Measurements from ENCODE around the gene VAV2.

The VAV2 gene

DNA sequence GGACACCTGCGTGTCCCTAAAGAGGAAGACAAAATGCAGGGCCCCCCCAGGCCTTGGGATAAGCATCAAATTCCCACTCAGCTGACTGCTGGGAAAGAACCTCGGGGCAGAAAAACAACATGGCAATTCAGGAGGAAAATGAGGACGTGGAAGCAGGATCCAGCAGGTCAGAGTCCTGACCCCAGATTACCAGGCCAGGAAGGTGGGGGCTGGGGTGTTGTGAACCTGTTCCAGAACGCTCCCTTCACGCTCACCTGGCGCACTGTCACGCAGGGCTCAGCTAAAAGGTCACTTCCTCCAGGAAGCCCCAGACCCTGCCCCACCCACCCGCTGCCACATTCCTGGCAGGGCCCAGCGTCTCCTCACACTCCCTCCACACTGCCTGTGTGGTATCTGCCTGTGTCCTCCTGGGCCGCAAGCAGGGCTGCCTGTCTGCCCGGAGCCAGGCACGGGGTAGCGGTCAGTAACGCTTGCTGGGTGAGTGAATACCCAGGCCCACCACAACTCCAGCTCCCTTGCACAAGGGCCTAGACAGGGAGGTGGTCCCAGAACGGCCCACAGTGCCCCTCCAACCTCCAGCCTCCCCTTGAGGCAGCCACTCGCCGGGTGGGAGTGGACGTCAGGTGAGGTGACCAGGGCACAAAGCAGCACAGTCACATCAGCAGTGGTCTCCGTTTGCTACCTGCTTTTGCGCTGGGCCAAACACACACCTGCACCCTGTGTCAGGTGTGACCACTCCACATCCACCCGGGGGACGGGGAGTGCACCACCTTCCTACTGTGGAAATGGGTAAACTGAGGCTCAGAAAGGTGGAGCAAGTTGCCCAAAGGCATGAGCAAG is 18.1 kb downstream of the VAV2 start:
- Histone ChIP-seq H3K27me3 (ENCODE audit: control insufficient read depth, insufficient read depth, low read length) (no peaks in the 10 kb centered on the region), H3K4me1 (ENCODE audit: control insufficient read depth, insufficient read depth, low read length) (peaks cover 51% of the 10 kb centered on the region), H3K9ac (ENCODE audit: low read length) (no peak overlapping the region), H3K36me3 (ENCODE audit: control insufficient read depth, insufficient read depth, low read length) (no peaks in the 10 kb centered on the region), H3K4me3 (ENCODE audit: low read length) (no peak overlapping the region), H3K9me3 (ENCODE audit: control insufficient read depth, low read length) (no peaks in the 10 kb centered on the region)

DNA sequence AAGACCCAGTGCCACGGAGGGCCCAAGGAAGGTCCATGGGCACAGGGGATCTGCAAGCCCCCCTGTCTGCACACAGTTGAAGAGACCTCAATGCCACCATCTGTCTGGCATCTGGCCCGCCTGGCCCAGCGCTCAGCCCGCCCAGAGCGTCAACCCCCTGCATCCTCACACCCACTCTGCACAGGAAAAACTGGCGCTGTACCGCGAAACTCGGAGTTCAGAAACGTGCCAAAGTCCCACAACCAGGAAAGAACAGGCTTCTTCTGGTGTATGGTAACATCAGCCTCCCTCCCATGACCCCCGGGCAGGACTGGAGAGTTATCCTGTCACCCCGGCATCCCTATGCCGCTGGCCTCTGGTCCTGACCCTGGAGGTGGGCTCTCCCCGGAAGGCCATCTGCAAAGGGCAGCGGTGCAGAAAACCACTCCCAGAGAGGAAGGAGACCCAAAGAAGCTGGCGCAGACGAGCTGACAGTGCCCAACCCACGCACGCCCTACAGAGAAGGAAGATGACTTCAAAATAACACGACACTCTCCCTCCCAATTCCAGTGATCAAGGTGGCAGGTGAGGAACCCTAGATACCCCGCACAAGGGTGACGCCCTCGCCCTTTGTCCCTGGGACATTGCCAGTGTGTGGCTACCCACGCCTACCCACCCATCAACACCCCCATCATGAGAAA is 18.9 kb downstream of the VAV2 start:
- H3K4me1 ChIP-seq (ENCODE audit: control insufficient read depth, insufficient read depth, low read length), result peaks cover 43% of the 10 kb centered on the region
- H3K36me3 ChIP-seq (ENCODE audit: control insufficient read depth, insufficient read depth, low read length), result no peaks in the 10 kb centered on the region
- H3K27me3 ChIP-seq (ENCODE audit: control insufficient read depth, insufficient read depth, low read length), result no peaks in the 10 kb centered on the region
- no peaks in the 10 kb centered on the region for H3K9me3 ChIP-seq (ENCODE audit: control insufficient read depth, low read length)
- no peak overlapping the region for H3K9ac ChIP-seq (ENCODE audit: low read length)
- H3K4me3 ChIP-seq (ENCODE audit: low read length), result no peak overlapping the region

DNA sequence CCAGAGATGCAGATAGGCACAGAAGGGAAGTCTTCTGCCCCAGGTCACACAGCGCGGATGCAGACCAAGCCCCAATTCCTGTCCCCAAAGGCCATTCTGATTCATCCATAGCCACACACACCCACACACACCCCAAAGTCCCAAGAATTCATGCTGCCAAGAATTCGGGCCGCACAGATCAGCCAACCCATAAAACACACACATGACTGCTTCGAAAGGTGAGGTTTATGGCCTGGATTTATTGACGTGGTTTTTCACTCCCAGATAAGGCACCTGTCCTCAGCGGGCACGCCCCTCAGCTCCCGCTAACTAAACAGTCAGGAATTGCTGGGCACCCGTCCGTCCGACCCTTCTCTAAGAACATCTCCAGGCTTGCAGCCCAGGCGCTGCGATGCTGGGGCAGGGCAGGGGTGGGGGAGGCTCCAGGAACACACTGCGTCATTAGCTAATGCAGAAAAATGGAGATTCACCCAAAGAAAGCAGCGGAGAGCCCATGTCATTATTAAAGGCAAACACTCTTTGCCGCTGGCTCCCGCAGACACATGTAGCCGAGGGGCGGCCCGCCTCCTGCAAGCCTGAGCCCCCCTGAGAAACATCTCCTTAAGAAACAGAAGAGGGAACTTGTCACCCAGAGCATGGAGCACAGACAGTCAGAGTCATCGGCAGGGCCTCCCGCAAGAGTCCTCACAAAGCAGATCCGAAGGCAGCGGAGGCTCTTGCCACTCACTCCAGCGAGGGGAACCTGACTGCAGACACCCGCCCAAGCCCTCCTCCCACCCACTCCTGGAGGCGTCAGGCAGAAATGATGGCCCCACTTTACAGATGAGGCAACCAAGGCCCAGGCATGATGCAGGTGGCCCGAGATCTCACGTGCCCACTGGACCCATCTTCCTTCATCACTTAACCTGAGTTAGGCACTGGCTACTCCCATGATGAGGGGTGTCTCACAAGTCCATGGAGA is 19.9 kb downstream of the VAV2 start:
- no peaks in the 10 kb centered on the region for H3K27me3 ChIP-seq (ENCODE audit: control insufficient read depth, insufficient read depth, low read length)
- H3K36me3 ChIP-seq (ENCODE audit: control insufficient read depth, insufficient read depth, low read length), result no peaks in the 10 kb centered on the region
- H3K4me1 ChIP-seq (ENCODE audit: control insufficient read depth, insufficient read depth, low read length), result peaks cover 42% of the 10 kb centered on the region
- no peak overlapping the region for H3K4me3 ChIP-seq (ENCODE audit: low read length)
- H3K9me3 ChIP-seq (ENCODE audit: control insufficient read depth, low read length), result no peaks in the 10 kb centered on the region
- no peak overlapping the region for H3K9ac ChIP-seq (ENCODE audit: low read length)

- Histone ChIP-seq H3K9ac (ENCODE audit: low read length) (no peak overlapping the region), H3K9me3 (ENCODE audit: control insufficient read depth, low read length) (no peaks in the 10 kb centered on the region), H3K36me3 (ENCODE audit: control insufficient read depth, insufficient read depth, low read length) (no peaks in the 10 kb centered on the region), H3K4me1 (ENCODE audit: control insufficient read depth, insufficient read depth, low read length) (peaks cover 38% of the 10 kb centered on the region), H3K4me3 (ENCODE audit: low read length) (no peak overlapping the region), H3K27me3 (ENCODE audit: control insufficient read depth, insufficient read depth, low read length) (no peaks in the 10 kb centered on the region)
Measured at GRCh38 chr9:133971121-133971951, 20.8 kb downstream of the VAV2 start.

GRCh38 chr9:133970581-133971058 is 21.5 kb downstream of the VAV2 start:
- H3K36me3 ChIP-seq (ENCODE audit: control insufficient read depth, insufficient read depth, low read length), result no peaks in the 10 kb centered on the region

GRCh38 chr9:133969681-133970580 is 22.2 kb downstream of the VAV2 start:
- no peak overlapping the region for H3K4me3 ChIP-seq (ENCODE audit: low read length)
- H3K36me3 ChIP-seq (ENCODE audit: control insufficient read depth, insufficient read depth, low read length), result no peaks in the 10 kb centered on the region
- peaks cover 38% of the 10 kb centered on the region for H3K4me1 ChIP-seq (ENCODE audit: control insufficient read depth, insufficient read depth, low read length)

More at GRCh38 chr9:133970581-133971058, 21.5 kb downstream of the VAV2 start:
- no peak overlapping the region for H3K4me3 ChIP-seq (ENCODE audit: low read length)
- no peaks in the 10 kb centered on the region for H3K9me3 ChIP-seq (ENCODE audit: control insufficient read depth, low read length)
- H3K27me3 ChIP-seq (ENCODE audit: control insufficient read depth, insufficient read depth, low read length), result no peaks in the 10 kb centered on the region
- peaks cover 38% of the 10 kb centered on the region for H3K4me1 ChIP-seq (ENCODE audit: control insufficient read depth, insufficient read depth, low read length)
- H3K9ac ChIP-seq (ENCODE audit: low read length), result no peak overlapping the region

GRCh38 chr9:133968966-133969617 is 23.0 kb downstream of the VAV2 start:
- Histone ChIP-seq H3K36me3 (ENCODE audit: control insufficient read depth, insufficient read depth, low read length) (no peaks in the 10 kb centered on the region), H3K4me1 (ENCODE audit: control insufficient read depth, insufficient read depth, low read length) (peaks cover 32% of the 10 kb centered on the region), H3K27me3 (ENCODE audit: control insufficient read depth, insufficient read depth, low read length) (no peaks in the 10 kb centered on the region), H3K4me3 (ENCODE audit: low read length) (no peak overlapping the region), H3K9ac (ENCODE audit: low read length) (no peak overlapping the region), H3K9me3 (ENCODE audit: control insufficient read depth, low read length) (no peaks in the 10 kb centered on the region)

More at GRCh38 chr9:133969681-133970580, 22.2 kb downstream of the VAV2 start:
- Histone ChIP-seq H3K9ac (ENCODE audit: low read length) (no peak overlapping the region), H3K27me3 (ENCODE audit: control insufficient read depth, insufficient read depth, low read length) (no peaks in the 10 kb centered on the region), H3K9me3 (ENCODE audit: control insufficient read depth, low read length) (no peaks in the 10 kb centered on the region)

DNA sequence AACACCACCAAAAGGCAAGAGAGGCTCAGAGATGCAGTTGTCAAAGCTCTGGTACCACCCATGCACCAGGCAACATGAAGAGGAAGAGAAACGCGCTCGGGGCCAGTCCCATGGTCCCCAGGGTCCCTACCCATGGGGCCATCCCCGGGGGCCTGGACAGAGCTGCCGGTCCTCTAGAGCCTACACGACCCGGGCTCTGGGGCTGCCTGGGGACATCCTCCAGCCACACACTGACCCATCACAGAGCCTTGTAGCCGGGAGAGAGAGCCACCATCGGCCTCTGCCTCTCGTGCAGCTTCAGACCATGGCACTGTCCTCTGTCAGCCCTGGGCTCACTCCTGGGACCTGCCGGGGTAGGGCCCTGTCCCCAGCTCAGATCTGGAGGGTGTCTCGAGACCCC is 23.7 kb downstream of the VAV2 start:
- H3K4me3 ChIP-seq (ENCODE audit: low read length), result no peak overlapping the region
- peaks cover 29% of the 10 kb centered on the region for H3K4me1 ChIP-seq (ENCODE audit: control insufficient read depth, insufficient read depth, low read length)
- no peak overlapping the region for H3K9ac ChIP-seq (ENCODE audit: low read length)
- H3K36me3 ChIP-seq (ENCODE audit: control insufficient read depth, insufficient read depth, low read length), result no peaks in the 10 kb centered on the region
- H3K27me3 ChIP-seq (ENCODE audit: control insufficient read depth, insufficient read depth, low read length), result no peaks in the 10 kb centered on the region
- no peaks in the 10 kb centered on the region for H3K9me3 ChIP-seq (ENCODE audit: control insufficient read depth, low read length)

DNA sequence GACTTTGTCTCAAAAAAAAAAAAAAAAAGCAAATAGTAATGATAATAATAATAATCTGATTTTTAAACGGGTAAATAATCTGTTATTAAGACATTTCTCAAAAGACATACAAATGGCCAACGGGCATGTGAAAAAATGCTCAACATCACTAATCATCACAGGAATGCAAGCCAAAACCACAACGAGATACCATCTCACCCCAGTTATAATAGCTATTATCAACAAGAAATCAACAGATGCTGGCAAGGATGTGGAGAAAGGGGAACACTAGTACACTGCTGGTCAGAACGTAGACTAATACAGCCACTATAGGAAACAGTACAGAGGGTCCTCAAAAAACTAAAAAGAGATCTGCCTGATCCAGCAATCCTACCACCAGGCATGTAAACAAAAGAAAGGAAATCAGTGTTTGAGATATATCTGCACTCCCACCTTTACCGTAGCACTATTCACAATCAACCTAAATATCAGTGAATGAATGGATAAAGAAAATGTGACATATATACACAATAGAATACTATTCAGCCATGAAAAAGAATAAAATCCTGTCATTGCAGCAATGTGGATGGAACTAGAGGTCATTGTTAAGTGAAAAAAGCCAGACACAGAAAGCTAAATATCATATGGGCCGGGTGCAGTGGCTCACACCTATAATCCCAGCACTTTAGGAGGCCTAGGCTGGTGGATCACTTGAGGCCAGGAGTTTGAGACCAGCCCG is 24.9 kb downstream of the VAV2 start:
- H3K36me3 ChIP-seq (ENCODE audit: control insufficient read depth, insufficient read depth, low read length), result no peaks in the 10 kb centered on the region
- no peak overlapping the region for H3K9ac ChIP-seq (ENCODE audit: low read length)
- peaks cover 29% of the 10 kb centered on the region for H3K4me1 ChIP-seq (ENCODE audit: control insufficient read depth, insufficient read depth, low read length)
- H3K9me3 ChIP-seq (ENCODE audit: control insufficient read depth, low read length), result no peaks in the 10 kb centered on the region
- H3K4me3 ChIP-seq (ENCODE audit: low read length), result no peak overlapping the region
- no peaks in the 10 kb centered on the region for H3K27me3 ChIP-seq (ENCODE audit: control insufficient read depth, insufficient read depth, low read length)

DNA sequence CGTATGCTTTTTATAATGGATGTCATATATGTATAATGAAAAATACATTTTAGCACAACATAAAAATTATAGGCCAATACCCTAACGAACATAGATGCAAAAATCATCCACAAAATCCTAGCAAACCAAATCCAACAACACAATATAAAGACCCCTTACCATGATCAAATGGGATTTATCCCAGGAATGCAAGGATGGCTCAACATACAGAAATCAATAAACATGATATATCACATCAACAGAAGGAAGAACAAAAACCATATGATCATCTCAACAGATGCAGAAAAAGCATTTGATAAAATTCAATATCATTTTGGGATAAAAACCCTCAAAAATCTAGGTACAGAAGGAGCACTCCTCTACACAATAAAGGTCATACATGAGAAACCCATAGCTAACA is 27.7 kb downstream of the VAV2 start:
- H3K36me3 ChIP-seq (ENCODE audit: control insufficient read depth, insufficient read depth, low read length), result no peaks in the 10 kb centered on the region
- H3K9me3 ChIP-seq (ENCODE audit: control insufficient read depth, low read length), result no peaks in the 10 kb centered on the region
- H3K4me1 ChIP-seq (ENCODE audit: control insufficient read depth, insufficient read depth, low read length), result peaks cover 43% of the 10 kb centered on the region
- H3K4me3 ChIP-seq (ENCODE audit: low read length), result no peak overlapping the region
- H3K27me3 ChIP-seq (ENCODE audit: control insufficient read depth, insufficient read depth, low read length), result no peaks in the 10 kb centered on the region
- no peak overlapping the region for H3K9ac ChIP-seq (ENCODE audit: low read length)

Data from mucosa of stomach (tissue), 1 donor.